HG03457 (cell line): Measurements from ENCODE around the gene KHDC4.
"Not testable (repeated sequence)": the region's sequence is repeated elsewhere in the genome, so short reads cannot be mapped to it uniquely, and the experiment has no call there.

Experiments
- ATAC-seq: cut with Tn5 transposase; IDR thresholded peaks from one replicate; pipeline ENCODE4 v1.9.1; 2021; ENCODE audit warnings: moderate number of reproducible peaks; ENCODE audit not compliant: unreplicated experiment

The KHDC4 gene

GRCh38 chr1:155911156-155912055, 22.8 kb downstream of the KHDC4 start, which contains the start of gene RIT1:
Gene RIT1, minus strand, starts transcription at chr1:155911349. Its CDS starts 588 bp downstream, at chr1:155910761.
- ATAC-seq: peak; percentile 70

- peak; percentile 15 for ATAC-seq
Observed at GRCh38 chr1:155910621-155911121, 23.5 kb downstream of the KHDC4 start.

GRCh38 chr1:155909894-155910293, 24.3 kb downstream of the KHDC4 start:
- no peak for ATAC-seq

- no peak for ATAC-seq
Observed at GRCh38 chr1:155904261-155904660, 30.0 kb downstream of the KHDC4 start.

GRCh38 chr1:155900161-155900560, 34.1 kb downstream of the KHDC4 start:
- no peak for ATAC-seq

GRCh38 chr1:155899683-155900082, 34.5 kb downstream of the KHDC4 start:
- ATAC-seq: no peak

- ATAC-seq: no peak
Observed at GRCh38 chr1:155898888-155899287, 35.3 kb downstream of the KHDC4 start.

GRCh38 chr1:155897746-155898145, 36.5 kb downstream of the KHDC4 start:
- ATAC-seq: no peak

- not testable (repeated sequence) for ATAC-seq
Observed at GRCh38 chr1:155896476-155896875, 37.7 kb downstream of the KHDC4 start.

GRCh38 chr1:155895617-155896016, 38.6 kb downstream of the KHDC4 start:
- not testable (repeated sequence) for ATAC-seq

GRCh38 chr1:155893389-155894142, 40.6 kb downstream of the KHDC4 start:
- no peak for ATAC-seq

GRCh38 chr1:155892796-155893195, 41.4 kb downstream of the KHDC4 start:
- ATAC-seq: no peak

GRCh38 chr1:155890251-155890650, 44.0 kb downstream of the KHDC4 start:
- ATAC-seq: no peak

GRCh38 chr1:155889566-155889965, 44.6 kb downstream of the KHDC4 start:
- ATAC-seq: no peak

GRCh38 chr1:155888481-155888880, 45.7 kb downstream of the KHDC4 start:
- ATAC-seq: no peak

- no peak for ATAC-seq
Observed at GRCh38 chr1:155884982-155885381, 49.2 kb downstream of the KHDC4 start.

- no peak for ATAC-seq
Observed at GRCh38 chr1:155884031-155884960, 49.9 kb downstream of the KHDC4 start.

- no peak for ATAC-seq
Observed at GRCh38 chr1:155882766-155883165, 51.4 kb downstream of the KHDC4 start.

- no peak for ATAC-seq
Observed at GRCh38 chr1:155882235-155882634, 52.0 kb downstream of the KHDC4 start.

GRCh38 chr1:155880950-155881349, 53.3 kb downstream of the KHDC4 start:
- ATAC-seq: no peak

- no peak for ATAC-seq
Observed at GRCh38 chr1:155880251-155880650, 54.0 kb downstream of the KHDC4 start.
